ENCODE data around the gene CCNO.
A peak's percentile ranks its signal among the peaks of the same experiment; 100 is the strongest.

Gene CCNO

DNA sequence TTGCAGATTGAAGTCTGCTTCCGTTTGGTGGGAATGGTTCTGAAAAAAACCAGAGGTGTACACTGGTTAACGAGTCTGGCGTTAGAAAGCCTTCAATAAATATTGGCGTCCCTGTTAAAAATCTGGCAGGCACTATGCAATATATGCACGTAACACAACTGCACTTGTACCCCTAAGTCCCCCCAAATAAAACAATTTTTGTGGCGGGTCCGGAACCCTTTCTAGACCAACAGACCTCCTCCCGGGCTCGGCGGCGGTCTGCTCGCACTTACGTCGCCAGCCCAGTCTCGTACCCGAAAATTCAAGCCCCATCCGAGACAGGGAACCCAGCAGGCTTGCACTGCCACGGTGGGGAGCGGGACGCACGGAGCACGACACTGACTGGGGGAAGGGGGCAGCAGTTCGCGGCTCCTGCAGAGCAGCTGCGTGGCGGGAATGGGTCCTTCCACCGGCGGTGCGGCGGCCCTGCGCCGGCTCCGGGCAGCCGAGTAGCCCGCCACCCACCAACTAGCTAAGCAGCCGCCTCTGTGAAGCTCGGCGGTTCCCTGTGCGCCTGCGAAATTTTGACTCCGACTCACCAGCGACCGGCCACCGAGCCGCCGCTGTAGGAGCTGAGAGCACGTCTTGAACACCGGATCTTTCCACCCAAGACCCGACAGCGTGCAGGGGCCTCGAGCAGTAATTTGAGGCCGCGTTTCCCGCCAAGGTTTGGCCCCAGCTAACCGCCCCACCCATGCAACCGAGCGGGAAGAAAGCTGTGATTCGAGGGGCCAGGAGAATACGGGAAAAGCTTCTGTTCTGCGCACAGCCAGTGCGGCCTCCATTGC is 10.2 kb downstream of the CCNO start:
- peak; percentile 13 for DNase-seq

DNA sequence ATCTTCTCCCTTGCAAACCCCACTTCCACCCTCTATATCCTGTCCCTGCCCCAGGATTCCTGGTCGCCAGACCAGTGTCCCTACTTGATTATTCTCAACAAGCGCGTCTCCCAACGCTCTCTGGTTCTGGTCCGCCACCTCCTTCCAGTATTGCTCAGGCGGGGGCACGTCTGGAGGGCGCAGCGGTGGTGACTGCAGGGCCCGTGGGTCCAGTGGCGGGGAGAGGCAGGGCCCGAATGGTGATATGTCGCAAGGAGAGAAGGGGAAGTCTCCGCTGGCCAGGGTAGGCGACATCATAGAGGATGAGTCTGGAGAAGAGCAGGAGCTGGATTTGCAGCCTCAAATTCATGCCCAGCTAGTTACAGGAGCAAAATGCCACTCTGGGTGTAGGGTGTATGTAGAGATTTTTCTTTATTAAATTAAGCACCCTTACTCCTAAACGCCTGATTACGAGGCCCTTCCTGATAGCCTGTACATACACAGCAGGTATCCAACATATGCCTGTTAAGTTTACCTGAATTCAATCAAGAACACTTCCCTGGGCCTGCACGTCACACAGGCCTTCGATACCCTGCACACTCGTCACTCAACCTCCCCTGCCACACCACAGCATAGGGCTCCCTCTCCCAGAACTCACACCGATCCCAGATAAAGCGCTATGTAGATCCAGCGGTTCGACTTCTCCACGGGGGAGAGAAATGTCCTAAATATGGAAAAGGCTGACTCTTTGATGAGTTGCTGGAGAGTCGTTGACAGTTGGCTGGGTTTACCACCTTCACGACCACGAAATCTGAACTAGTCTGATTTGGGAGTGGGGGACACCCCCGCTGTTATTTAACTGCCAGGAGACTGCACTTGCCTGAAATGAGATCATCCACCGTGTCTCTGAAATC is 11.1 kb downstream of the CCNO start:
- no peak for DNase-seq

GRCh38 chr5:55220433-55221185 is 12.8 kb downstream of the CCNO start:
- peak; percentile 8 for DNase-seq

GRCh38 chr5:55219770-55220169 is 13.6 kb downstream of the CCNO start:
- no peak for DNase-seq

DNA sequence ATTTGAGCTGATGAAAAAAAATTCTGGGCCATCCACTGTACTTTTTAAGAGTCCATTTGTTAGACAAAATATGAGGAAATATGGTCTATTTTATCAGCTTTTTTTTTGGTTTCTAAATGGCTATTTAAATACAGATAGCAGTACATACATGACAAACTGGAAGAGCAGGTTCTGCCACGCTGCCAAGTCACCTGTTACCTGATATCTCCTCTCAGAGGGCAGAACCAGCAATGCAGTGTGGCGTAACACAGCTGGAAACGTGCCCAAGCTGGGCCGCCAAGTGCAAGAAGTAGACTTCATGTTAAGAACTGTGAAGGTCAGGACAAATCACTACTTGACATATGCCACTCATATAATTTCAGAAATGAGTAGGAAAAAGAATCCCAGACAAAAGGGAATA is 14.4 kb downstream of the CCNO start:
- DNase-seq = no peak

DNA sequence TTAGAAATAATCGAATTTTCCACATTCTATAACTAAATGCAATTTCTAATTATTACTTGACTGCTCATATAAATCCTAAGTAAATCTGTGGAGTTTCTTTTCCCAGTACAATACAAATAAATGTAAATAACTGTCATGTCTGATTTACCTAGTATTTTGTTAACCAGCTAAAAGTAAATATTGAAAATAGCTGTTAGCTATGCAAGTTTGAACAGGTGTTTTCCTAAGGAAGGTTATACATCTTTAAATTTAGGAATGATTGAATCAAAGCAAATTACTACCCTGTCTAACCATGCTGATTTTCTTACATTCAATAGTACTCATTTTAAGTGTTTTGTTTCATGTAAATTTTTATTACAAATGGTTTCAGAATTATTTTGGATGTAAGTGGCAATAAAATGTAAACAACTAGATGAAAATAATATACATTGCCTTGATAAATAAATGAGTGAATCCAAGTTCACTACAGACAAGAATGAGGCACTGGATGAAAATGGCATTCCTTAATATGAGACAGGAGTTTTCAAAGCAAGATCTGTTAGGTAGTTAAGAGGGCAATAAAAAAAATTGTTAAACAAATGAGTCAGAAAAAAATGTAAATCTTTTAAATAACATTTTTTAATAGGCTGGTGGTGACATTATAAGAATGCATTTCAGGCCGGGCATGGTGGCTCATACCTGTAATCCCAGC is 22.1 kb downstream of the CCNO start:
- DNase-seq = no peak

DNA sequence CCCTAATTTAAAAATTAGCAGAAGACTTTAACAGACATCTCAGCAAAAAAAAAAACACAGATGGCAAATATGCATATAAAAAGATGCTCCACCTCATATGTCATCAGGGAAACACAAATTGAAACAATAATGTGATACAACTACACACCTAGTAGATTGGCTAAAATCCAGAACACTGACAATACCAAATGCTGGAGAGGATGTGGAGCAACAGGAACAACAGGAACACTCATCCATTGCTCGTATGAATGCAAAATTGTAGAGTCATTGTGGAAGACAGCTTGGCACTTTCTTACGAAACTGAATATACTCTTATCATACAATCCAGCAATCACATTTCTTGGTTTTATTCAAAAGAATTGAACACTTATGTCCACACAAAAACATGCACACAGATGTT is 28.4 kb downstream of the CCNO start:
- DNase-seq = no peak

GRCh38 chr5:55191165-55191564 is 42.2 kb downstream of the CCNO start:
- DNase-seq = no peak

GRCh38 chr5:55188656-55189540 is 44.5 kb downstream of the CCNO start:
- DNase-seq = no peak

DNA sequence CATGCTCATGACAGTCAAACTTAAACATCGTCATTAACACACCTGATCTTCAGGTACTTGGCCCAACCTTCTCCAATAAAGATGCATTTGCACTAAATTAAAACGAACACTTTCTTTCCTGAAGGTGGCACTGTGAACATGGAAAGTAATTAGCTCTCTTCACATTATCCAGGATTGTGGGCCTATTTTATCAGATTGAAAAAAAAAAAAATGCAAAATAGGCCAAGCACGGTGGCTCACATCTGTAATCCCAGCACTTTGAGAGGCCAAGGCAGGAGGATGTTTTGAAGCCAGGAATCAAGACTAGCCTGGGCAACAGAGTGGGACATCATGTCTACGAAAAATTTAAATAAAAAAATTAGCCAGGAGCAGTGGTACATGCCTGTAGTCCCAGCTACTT is 46.0 kb downstream of the CCNO start:
- no peak for DNase-seq

Data from stimulated activated CD4-positive, alpha-beta T cell treated with anti-CD3 and anti-CD28 coated beads, Interleukin-4, amount 100 ng/mL, for 1 hour (primary cell).